ENCODE data around the gene LSG1.

LSG1 gene

DNA sequence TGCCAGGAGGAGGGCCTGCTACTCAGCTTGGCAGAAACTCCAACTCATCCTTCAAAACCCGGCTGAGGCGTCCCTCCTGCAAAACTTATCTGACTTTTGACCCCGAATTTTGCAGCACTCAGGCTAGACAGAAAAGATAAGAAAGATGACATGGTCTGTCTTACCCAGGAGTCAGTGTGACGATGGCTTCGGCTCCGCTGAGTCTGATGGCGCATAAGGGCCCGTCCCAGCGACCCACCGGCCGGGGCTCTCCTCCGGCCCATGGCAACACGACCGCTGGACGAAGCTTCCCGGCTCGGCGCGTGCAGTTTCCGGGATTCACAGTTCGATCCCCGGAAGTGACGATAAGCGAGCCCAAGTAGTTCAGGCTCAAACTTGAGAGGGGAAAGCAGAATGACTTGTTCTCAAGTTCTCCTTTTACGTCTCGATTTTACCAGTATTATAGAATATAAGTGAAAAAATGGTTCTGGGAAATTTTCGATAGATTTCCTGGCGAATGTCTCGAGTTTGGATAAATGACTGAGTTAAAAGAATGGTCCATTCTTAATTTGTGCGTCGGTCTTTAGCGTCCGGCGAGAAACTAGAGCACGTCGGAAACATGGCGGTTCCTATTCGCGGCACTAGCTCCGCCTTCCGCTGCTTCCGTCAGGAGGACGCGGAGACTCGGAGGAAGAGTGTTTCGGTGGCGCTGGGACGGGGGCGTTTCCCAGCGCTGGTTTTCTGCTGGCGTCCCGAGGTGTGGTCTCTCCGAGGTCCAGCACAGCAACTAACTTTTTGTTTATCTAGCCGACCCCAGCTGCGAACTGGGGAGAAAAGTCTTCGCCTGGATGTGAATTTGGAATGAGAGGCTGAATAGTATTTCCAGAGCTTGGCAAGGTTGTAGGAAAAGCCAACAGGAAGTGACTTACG lies at the start of gene LSG1:
Gene LSG1 (minus strand): TSS at position 292 of the 909 bp plus-strand sequence. CDS start 29 bp downstream, at position 263.
- in situ Hi-C loops (cut with MboI; ENCODE audit: low sequenced_read_pairs): loop anchor here (5.0 kb wide), 1 partner anchor 595 kb away; no protein-coding TSS in a partner anchor

DNA sequence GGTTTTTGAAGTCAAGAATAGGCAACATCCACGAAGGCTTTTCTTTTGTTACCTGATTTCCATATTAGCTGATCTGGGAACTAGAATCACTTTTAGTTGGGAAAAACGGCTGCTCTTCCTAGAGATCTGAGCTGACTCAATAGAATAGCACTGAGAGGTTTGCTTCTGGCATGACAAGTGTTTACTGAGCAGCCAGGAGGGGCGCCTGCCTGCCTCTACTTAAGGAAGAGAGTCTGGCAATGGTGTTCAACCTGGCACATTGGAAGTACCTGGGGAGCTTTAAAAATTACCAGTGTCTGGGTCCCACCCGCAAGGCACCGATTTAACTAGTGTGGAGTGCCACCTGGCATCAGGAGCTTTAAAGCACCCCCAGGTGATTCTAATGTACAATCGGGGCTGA lies 48.1 kb upstream of the LSG1 start:
- in situ Hi-C loops (cut with MboI; ENCODE audit: low sequenced_read_pairs): no loop called here

DNA sequence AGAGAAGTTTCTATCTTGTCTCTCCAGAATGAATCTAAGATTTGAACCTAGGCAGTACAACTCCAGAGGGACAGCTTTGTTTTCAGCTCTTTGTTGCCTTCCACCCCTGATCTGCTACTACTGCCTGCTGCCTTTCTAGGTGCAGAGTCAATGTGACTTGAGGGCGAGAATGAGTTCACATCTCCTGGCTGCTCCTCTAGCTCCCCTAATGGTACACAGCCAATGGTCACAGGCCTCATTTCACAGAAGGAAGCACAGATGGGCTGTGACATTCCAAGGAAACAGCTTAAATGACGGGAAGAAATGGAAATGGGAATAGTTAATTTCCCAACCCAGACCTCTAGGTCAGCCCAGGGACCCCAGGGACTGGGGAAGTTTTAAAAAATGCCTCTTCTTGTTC lies 46.1 kb upstream of the LSG1 start:
- in situ Hi-C loops (cut with MboI; ENCODE audit: low sequenced_read_pairs): no loop called here

DNA sequence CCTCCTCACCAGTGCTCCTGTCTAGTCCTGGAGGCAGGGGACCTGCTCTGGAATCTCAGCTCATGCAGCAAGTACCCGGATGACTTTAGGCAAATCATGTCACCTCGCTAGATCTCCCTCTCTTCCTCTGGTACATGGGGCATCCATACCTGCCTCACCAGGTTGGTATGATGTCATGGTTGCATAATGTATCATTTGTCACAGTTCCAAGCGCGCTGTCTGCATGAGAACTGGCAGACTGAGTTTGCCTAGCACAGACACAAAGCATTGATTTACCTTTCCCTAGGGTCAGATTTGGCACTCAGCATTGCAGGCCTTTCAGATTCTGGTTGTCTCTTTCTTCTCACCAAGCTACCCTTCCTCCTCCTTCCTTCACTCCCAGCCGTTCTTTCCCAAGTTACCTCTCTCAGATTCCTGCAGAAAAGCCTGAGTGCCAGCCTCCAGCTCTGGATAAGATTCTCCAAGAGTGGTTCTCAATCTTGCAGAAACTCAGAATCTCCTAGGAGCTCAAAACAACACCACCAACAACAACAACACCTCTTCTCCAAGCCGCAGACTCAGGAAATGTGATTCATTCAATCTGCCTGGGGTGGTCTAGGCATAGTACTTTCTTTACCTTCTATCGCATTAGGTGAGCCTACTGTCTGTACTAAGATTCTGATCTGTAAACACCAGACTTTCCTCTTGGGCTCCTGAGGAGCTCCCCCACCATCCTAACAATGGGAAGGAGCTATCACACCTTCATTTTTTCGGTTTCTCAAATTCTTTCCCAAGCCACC lies 43.2 kb upstream of the LSG1 start:
- in situ Hi-C loops (cut with MboI; ENCODE audit: low sequenced_read_pairs): no loop called here

DNA sequence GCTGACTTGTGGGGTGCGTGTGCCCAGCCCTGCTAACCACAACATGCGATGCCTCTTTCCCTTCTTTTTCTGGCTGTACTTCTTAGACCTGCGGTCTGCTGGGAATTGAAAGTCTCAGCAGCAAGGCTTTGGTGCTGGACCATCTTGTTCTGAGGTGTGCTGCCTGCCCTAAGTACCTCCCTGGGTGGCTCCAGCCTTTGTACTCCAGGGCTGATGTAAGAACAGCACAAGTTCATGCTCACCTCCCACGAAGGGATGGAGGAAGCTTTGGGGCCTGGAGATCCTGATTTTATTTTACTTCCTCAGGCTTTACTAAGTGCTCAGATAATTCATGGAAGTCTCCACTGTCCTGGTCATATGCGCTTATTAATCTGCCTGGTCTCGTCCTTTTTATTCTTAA lies 42.6 kb upstream of the LSG1 start:
- in situ Hi-C loops (cut with MboI; ENCODE audit: low sequenced_read_pairs): no loop called here

DNA sequence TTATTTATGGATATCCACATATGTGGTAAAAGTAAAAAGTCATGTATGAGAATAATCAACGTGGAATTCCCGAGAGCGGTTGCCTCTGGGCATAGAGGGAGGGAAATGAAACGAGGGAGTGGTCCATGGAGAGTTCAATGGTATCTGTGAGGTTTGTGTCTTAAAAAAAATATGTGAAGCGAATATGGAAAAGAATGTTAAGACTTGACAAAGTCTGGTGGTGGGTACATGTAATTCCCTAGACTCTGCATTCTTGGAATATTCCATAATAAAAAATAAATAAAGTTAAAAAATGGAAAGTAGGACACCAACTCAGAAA lies 42.1 kb upstream of the LSG1 start:
- in situ Hi-C loops (cut with MboI; ENCODE audit: low sequenced_read_pairs): no loop called here

DNA sequence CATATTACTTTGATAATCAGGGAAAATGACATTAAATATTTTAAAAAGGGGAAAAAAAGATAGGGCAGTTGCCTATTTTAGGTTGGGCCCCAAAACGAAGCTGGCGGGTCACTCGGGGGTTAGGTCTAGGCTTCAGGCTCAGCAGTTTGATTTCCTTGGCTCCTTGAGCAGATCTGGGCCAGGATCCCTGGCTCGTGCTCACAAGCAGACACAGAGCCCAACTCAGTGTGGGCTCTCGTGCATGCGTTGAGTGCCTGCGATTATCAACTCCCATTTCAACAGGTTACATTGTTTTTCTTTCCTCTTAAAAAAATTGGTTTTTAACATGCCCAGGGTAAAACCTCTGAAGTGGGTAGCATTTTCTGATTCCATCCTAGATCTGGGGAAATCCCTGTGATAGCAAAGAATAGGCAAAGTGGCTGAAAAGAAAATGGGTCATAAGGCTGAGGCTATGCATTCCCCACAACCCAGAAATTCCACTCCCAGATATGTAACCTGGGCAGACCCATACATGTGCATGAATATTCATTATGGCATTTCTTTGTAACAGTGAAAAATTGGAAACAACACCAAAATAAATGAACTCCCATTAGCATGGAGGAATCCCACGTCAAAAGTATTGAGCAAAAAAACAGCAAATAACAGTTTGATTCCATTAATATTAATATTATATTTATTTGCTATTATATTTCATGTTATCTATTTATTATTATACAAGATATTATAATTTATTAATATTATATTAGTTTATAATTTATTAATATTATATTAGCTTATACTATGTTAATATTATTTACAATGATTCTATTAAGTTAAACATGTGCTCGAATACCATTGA lies 41.5 kb upstream of the LSG1 start:
- in situ Hi-C loops (cut with MboI; ENCODE audit: low sequenced_read_pairs): no loop called here

DNA sequence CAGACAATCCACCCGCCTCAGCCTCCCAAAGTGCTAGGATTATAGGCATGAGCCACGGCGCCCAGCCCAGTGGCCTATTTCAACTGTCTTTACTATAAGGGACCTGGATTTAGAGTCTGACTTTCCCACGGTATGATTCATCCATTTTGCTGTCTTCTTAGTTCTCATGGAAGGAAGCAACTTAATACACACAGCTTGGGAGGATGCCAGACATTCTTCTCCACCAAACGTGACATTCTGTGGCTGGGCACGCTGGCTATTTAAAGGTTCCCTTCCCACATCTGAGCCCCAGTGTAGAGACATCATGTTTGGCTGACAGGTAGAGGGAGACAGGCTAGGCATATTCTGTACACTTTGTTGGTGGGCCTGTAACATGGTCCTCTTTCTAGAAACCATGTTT lies 39.9 kb upstream of the LSG1 start:
- in situ Hi-C loops (cut with MboI; ENCODE audit: low sequenced_read_pairs): no loop called here

DNA sequence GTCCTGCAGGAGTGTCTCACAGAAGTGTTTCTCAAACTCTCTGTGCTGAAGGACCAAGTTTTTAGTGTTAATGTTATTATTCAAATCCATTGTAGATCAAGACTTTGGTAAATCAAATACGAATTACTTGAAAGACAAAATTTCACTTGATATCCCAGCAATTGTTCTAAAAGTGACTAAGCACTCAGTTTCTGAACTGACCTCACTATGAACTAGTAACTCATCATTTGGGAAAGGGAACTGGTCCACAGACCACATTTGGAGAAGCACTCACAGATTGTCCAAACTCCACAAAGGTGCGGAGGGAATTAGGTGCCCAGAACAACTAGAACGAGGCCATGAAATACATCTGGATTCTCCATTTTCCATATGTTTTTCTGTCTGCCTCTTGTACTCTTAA lies 39.3 kb upstream of the LSG1 start:
- in situ Hi-C loops (cut with MboI; ENCODE audit: low sequenced_read_pairs): no loop called here

DNA sequence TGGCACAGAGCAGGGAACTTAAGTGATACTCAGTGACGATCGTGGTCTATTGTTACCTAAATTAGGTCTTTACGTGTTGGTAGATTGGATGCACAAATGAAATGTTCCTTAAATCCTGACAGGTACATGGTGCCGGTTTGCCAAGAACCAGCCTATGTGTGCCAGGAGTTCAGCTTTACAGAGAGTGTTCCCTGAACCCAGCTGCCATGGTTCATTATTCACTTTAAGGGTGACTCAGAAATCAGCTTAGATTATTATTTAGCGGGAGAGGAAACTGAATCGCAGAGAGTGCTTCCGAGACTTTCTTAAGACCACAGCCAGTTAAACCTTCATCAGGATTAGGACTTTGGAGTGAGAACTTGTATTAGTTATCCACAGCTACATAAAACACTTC lies 35.2 kb upstream of the LSG1 start:
- in situ Hi-C loops (cut with MboI; ENCODE audit: low sequenced_read_pairs): no loop called here

DNA sequence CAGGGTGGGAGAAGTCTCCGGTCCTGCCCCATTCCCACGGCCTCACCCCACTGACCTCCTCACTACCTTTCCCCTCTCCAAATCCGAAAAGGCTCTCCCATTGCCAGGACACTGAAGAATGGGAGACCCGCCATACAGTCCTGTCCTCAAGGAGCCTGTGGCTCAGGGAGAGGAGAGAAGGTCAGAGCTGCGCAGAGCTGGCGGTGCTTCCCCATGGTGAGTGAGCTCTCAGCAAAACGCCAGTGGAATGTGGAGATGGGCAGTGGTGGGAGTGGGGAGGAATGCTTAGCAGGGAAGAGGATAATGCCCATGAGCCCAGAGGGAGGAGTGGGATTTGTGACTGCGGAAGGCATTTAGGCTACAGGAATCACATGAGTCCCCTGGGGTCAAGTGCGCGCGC lies 33.8 kb upstream of the LSG1 start:
- in situ Hi-C loops (cut with MboI; ENCODE audit: low sequenced_read_pairs): no loop called here

DNA sequence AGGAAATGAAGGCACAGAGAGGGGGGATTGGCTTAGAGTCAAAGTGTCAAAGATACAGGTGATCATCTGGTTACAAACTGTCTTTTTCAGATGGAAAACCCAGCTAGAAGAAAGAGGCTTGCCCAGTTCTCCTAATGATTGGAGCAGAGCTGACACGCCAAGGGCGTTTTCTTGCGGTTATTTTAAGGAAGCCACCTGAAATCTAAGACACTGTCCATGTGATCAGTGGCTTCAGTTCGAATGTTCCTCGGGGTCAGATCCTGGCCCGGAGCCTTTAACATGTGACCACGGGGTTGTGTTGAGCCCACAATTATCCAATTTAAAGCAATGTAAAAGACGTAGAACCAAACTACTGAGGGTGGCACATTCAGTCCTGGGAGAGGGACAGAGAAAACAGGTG lies 33.2 kb upstream of the LSG1 start:
- in situ Hi-C loops (cut with MboI; ENCODE audit: low sequenced_read_pairs): no loop called here

DNA sequence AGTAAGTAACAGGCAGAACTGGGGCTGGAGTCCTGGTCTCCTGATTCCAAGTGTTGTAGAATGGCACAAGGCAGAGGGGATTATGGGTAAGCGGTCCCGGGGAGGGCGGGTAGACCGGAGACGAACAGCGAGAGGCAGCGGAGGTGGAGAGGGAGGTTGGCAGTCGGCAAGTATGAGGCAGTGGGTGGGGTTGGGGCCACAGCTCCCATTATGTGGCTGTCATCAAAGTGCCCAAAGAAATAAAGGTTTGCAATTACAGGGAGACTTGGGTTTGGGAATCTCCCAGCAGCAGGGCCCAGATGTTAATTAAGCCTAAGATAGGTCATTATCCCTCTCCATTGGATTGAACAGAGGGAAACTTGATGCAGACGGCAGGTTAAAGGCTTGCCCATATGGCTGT lies 30.6 kb upstream of the LSG1 start:
- in situ Hi-C loops (cut with MboI; ENCODE audit: low sequenced_read_pairs): no loop called here

DNA sequence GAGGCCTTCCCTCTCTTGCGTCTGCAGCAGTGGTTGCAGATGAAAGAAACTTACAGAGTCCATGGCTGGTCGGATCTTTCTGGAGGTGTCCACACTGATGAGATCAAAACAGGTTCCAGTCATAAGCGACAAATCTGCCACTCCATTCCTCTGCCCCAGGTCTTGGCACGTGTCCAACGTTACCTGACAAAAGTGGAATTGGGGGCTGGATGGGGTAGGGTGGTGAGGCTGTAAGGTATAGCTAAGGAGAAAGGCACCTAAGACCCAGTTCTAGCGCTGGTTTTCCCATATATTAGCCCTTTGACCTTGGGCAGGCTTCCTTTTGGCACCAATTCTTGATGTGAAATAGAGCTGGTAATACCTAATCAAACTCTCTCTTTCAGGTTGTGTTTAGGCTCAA lies 24.7 kb upstream of the LSG1 start:
- in situ Hi-C loops (cut with MboI; ENCODE audit: low sequenced_read_pairs): no loop called here

DNA sequence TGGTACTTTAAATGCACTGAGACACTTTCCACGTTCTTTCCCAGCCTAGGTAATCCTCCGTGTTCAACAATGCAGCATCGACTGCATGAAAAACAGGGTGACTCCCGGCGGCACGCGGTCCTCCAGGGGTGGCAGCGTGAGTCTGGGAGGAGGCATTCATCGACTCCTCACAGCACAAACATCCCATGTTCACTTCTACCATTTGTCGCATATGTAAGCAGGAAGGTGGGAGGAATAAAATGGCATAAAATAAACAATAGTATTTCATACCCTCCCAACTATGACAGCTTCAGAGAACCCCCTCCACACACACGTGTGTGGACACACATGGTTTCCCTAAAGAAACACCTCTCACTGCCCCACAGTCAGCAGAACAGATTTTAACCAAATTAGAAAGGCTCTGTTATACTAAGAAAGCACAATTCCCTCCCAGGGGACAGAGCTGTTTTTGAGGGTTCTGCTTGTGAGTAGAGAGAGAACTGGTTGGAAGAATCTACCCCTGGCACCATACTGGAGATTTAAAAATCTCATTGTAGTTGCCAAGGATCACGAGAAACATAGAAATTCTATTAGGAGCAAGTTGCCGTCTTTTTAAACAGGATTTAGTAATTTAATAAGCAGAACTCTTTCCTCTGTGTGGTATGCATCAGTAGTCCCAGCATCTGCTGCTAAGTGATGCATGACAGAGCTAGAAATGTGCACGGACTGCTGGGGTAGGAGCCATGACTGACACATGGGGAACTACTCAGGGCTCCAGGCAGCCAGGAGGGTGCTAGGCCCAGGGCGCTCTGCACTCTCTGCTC lies 19.7 kb upstream of the LSG1 start:
- in situ Hi-C loops (cut with MboI; ENCODE audit: low sequenced_read_pairs): no loop called here

DNA sequence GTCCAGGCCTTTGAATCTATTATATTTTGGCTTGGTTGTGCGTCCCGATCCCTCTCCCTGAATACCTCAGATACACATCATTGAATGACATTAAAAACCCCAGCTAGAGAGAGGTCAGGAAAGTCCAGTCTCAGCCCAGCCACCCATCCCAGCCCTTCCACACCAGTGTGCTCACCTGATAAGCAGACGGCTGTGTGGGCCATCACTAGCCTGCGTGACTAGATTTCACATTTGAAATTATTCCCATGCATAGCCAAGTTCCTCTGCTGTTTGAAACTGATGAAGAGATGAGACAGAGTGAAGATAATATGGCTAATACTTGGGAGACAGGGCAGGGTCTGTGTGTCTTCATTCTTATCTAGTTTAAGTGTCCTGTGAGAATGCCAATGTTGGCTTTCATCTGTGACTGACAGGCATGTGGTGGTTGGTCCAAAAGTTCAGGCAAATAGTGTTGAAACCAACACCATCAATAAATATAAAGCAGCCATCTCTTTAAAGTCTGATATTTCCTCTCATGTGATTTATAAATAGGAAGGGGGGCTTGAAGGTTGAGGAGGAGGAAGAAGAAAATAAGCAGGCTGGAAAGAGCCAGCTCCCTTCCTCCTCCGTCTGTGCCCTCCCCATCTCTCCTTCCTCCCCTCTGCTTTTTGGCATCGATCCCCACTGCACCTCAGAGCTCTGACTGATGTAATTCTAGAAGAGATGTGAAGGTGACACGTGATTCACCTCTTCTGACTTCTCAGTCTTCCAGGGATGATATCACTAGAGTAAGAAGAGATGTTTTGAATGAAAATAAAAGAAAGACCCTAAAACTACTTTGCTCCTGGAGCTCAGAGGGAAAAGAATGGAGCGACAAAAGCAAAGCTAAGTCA lies 18.7 kb upstream of the LSG1 start:
- in situ Hi-C loops (cut with MboI; ENCODE audit: low sequenced_read_pairs): no loop called here

DNA sequence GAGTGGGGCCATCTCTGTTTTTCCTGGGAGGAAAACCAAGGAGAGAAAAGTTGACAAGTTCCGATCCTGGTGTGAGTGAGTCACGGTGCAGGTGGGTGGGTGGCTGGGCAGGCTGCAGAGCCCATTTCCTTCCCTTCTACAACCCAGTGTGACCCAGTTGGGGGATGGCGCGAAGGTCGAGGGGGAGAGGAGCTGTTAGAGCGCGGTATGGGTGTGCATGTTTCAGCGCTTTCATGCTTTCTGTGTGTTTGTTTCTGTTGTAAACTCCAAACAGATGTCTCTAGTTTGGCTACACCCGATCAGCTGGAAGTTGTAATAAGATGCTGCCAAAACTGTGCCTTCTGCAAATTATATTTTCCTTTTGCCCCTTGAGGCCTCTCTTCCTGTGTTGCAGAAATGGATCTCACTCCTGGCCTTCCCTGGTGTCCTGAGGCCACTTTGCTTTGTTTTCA lies 17.5 kb upstream of the LSG1 start:
- in situ Hi-C loops (cut with MboI; ENCODE audit: low sequenced_read_pairs): loop anchor here (10.0 kb wide), 1 partner anchor 415 kb away; no protein-coding TSS in a partner anchor

DNA sequence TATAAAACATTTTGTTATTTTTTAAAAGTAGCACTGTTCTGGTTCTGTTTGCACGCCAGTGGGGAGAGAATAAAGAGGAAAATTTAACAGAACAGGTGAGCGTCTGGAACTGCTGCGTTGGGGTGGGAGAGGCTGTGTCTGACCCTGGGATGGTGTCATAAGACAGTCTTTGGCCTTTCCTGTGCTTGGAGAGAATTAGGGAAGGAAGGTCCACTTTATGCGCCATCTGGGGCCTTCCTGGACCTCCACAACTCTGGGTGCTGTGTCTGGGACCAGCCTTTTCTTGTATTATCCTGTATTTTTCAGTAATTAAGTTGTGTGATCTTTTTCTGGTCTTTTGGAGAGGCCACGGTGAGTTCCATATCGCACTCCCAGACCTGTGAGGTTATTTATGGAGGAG lies 17.0 kb upstream of the LSG1 start:
- in situ Hi-C loops (cut with MboI; ENCODE audit: low sequenced_read_pairs): loop anchor here (10.0 kb wide), 1 partner anchor 416 kb away; no protein-coding TSS in a partner anchor

DNA sequence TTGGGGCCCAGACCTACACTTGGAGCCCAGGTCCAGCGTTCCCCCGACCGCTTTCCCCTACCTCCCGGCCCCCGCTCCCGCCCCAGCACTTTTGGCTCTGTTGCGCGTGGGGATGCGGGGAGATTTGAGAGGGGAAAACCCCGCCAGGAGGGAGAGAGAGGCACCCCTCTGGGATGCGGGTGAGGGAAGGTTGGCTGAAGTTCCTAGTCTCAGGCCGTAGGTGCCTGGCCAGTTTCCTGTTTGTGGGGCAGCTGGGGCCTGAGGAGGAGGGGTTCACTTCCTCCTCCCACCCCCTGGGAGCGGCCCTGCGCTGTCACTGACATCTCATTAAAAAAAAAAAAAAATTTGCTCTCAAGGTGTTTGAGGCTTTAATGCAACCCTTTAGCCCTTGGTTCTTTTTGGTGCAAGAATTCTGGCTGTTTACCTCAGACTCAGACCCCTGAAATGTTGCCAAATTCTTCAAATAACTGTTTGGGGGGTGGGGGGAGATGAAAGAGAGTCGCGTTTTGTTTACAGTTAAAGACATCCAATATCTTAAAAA lies 16.3 kb upstream of the LSG1 start:
- in situ Hi-C loops (cut with MboI; ENCODE audit: low sequenced_read_pairs): loop anchor here (10.0 kb wide), 1 partner anchor 417 kb away; no protein-coding TSS in a partner anchor

Data from HL-60/S4 (cell line).